GM12891 (cell line): Measurements from ENCODE around the gene ENOSF1.

Experiments used
- POLR2A ChIP-seq: IDR thresholded peaks from 2 replicates; pipeline ENCODE4 v1.6.1; 2011; ENCODE audit warnings: low read depth, low read length, control low read depth
- POLR2AphosphoS5 ChIP-seq: IDR thresholded peaks from 2 replicates; pipeline ENCODE4 v1.6.1; 2011; ENCODE audit warnings: low read depth, low read length, control low read depth
- POU2F2 ChIP-seq: IDR thresholded peaks from 2 replicates; pipeline ENCODE4 v1.6.1; 2011; ENCODE audit warnings: low read depth, mild to moderate bottlenecking, control low read depth, low read length, moderate library complexity
- TAF1 ChIP-seq: IDR thresholded peaks from 2 replicates; pipeline ENCODE4 v1.6.1; 2011; ENCODE audit warnings: low read depth, low read length, control low read depth

GRCh38 chr18:713135-713490 lies 683 bp upstream of the ENOSF1 start:
- no peak for TF ChIP-seq POLR2A
- TF ChIP-seq POLR2AphosphoS5: no peak
- TF ChIP-seq TAF1: no peak
- no peak for TF ChIP-seq POU2F2
